Right lobe of liver (tissue), 6 donors: ENCODE measurements around the gene S100G. TPM values are rescaled to one million over a fixed set of nuclear protein-coding genes. Genes with fewer than 3 reads are reported as not detected.

Source experiments
- ATAC-seq, 4 donors: fragments of 200-7000 bp; cut with Tn5 transposase; one replicate each; pipeline ENCODE4 v1.9.1; 2020; ENCODE audit warnings: mild to moderate bottlenecking in 4 of 4, moderate library complexity in 4 of 4
- DNase-seq, 3 donors: peaks; one replicate each; pipeline ENCODE4 v3.0.0-alpha.2; 2020
- H3K27ac ChIP-seq, 3 donors: fragments of 200-600 bp; one replicate each; pipeline ENCODE4 v1.8.0; 2022
- H3K27me3 ChIP-seq, 2 donors: fragments of 200-600 bp; one replicate each; pipeline ENCODE4 v1.8.0; 2022
- H3K36me3 ChIP-seq, 4 donors: fragments of 200-600 bp; sonication (generic) in 1 of 4; one replicate each; pipeline versions ENCODE4 v1.5.1 to v1.8.0; 2017 to 2022; ENCODE audit warnings: control low read depth in 1 of 4
- H3K4me1 ChIP-seq, 4 donors: fragments of 200-600 bp; sonication (generic) in 1 of 4; one replicate each; pipeline versions ENCODE4 v1.5.1 to v1.8.0; 2017 to 2022; ENCODE audit warnings: control low read depth in 1 of 4
- H3K4me3 ChIP-seq, 3 donors: fragments of 200-600 bp; one replicate each; pipeline ENCODE4 v1.8.0; 2022
- H3K9me3 ChIP-seq, 4 donors: fragments of 200-600 bp; sonication (generic) in 1 of 4; one replicate each; pipeline versions ENCODE4 v1.5.1 to v1.8.0; 2017 to 2022; ENCODE audit warnings: control low read depth in 1 of 4
- CTCF ChIP-seq, 4 donors: fragments of 200-600 bp in 3 of 4; fragments of 450-650 bp in 1 of 4; IDR thresholded peaks; one replicate each; pipeline versions ENCODE4 v1.5.1 to v1.8.0; 2016 to 2022; ENCODE audit warnings: antibody characterized with exemption in 4 of 4, mild to moderate bottlenecking in 2 of 4
- POLR2A ChIP-seq: fragments of 450-650 bp; IDR thresholded peaks from one replicate; pipeline ENCODE4 v1.6.1; 2017; ENCODE audit warnings: antibody characterized with exemption, mild to moderate bottlenecking
- whole genome bisulfite sequencing: methylation state at CpG from one replicate; pipeline ENCODE4 v1.1.6; 2018; ENCODE audit warnings: low coverage, low lambda C conversion rate; ENCODE audit not compliant: insufficient coverage; ENCODE audit errors: missing lambda C conversion rate; 5-methylcytosine and 5-hydroxymethylcytosine counted together
- intact Hi-C, 2 donors: fragments of 100-400 bp; cut with DNase I; formaldehyde crosslinking; loops; one replicate each; pipeline versions ENCODE4 v1.11.2 to v1.14.1; 2022
- total RNA-seq, 6 experiments: library from RNA; depleted of rRNA in 2 of 6; stranded (reverse); fragments of >200 nt in 2 of 6; fragmentation: NEBNext Ultra II Directional in 3 of 6; extraction: Animal tissue kit (Norgen Biotek cat#: 25700) in 3 of 6; gene quantifications; one replicate each; pipeline versions ENCODE4 v1.1.0 to v1.2.4, GENCODE V29; 2016 to 2023
- donor health status: DM: no; HTN: yes; CAD: no.
- donor health status: DM: no; HTN: no; CAD: no.
- donor health status: DM: no; HTN: no; CAD: no.
- donor health status: DM: no; HTN: yes; CAD: no.
- donor health status: DM: no; HTN: yes; CAD: no.

S100G gene
- total RNA-seq, 6 experiments from 2014 or later: not detected

GRCh38 chrX:16653424-16653823 lies 3.5 kb downstream of the S100G start:
- H3K27ac ChIP-seq: no peak overlapping the region
- WGBS: 86% methylated on average over 2 of the region's 7 CpGs
- no peak for ATAC-seq

GRCh38 chrX:16654093-16654492 lies 4.1 kb downstream of the S100G start:
- intact Hi-C loops: no loop called here
- H3K4me3 ChIP-seq: no peak overlapping the region
- ATAC-seq (no peak), DNase-seq (no peak)
- no peaks in the 10 kb centered on the region for H3K9me3 ChIP-seq
- H3K4me1 ChIP-seq: no peaks in the 10 kb centered on the region
- TF ChIP-seq CTCF (IDR thresholded peaks at IDR 0.05) (no peak), POLR2A (no peak)
- WGBS: 84% methylated on average over 3 of the region's 3 CpGs
- peaks cover 0 to 4% of the 10 kb centered on the region in 2 donors for H3K27me3 ChIP-seq
- H3K36me3 ChIP-seq: no peaks in the 10 kb centered on the region
- no peak overlapping the region for H3K27ac ChIP-seq

More at GRCh38 chrX:16653424-16653823, 3.5 kb downstream of the S100G start:
- H3K4me3 ChIP-seq: no peak overlapping the region
- H3K36me3 ChIP-seq: no peaks in the 10 kb centered on the region
- H3K9me3 ChIP-seq: no peaks in the 10 kb centered on the region
- no peaks in the 10 kb centered on the region for H3K4me1 ChIP-seq
- no peak for DNase-seq
- intact Hi-C loops: no loop called here
- peaks cover 0 to 4% of the 10 kb centered on the region in 2 donors for H3K27me3 ChIP-seq
- TF ChIP-seq POLR2A (no peak), CTCF (IDR thresholded peaks at IDR 0.05) (no peak)

GRCh38 chrX:16658284-16658683 lies 8.3 kb downstream of the S100G start:
- Histone ChIP-seq H3K27ac (no peak overlapping the region), H3K27me3 (no peaks in the 10 kb centered on the region), H3K9me3 (no peaks in the 10 kb centered on the region), H3K4me3 (no peak overlapping the region), H3K36me3 (no peaks in the 10 kb centered on the region), H3K4me1 (no peaks in the 10 kb centered on the region)
- ATAC-seq (no peak), DNase-seq (no peak)
- 61% methylated on average over 2 of the region's 2 CpGs for WGBS
- intact Hi-C loops: no loop called here
- TF ChIP-seq POLR2A (no peak), CTCF (IDR thresholded peaks at IDR 0.05) (no peak)

- Histone ChIP-seq H3K9me3 (no peaks in the 10 kb centered on the region), H3K27ac (no peak overlapping the region), H3K4me3 (no peak overlapping the region), H3K27me3 (no peaks in the 10 kb centered on the region), H3K4me1 (no peaks in the 10 kb centered on the region), H3K36me3 (no peaks in the 10 kb centered on the region)
- TF ChIP-seq CTCF (IDR thresholded peaks at IDR 0.05) (no peak), POLR2A (no peak)
- 63% methylated on average over 1 of the region's 1 CpG for WGBS
- no peak for ATAC-seq
- DNase-seq: no peak
- intact Hi-C loops: no loop called here
Observed at GRCh38 chrX:16659321-16659720, 9.4 kb downstream of the S100G start.

GRCh38 chrX:16661495-16661894 lies 11.5 kb downstream of the S100G start:
- TF ChIP-seq POLR2A (no peak), CTCF (IDR thresholded peaks at IDR 0.05) (no peak)
- DNase-seq (no peak), ATAC-seq (no peak)
- Histone ChIP-seq H3K36me3 (no peaks in the 10 kb centered on the region), H3K27me3 (no peaks in the 10 kb centered on the region), H3K4me1 (no peaks in the 10 kb centered on the region), H3K27ac (no peak overlapping the region), H3K4me3 (no peak overlapping the region), H3K9me3 (no peaks in the 10 kb centered on the region)
- intact Hi-C loops: no loop called here
- 45% methylated on average over 2 of the region's 2 CpGs for WGBS
